Panc1 (cell line): ENCODE results near the gene ACP2.

Experiments used
- POLR2AphosphoS5 ChIP-seq: IDR thresholded peaks from 2 replicates; pipeline ENCODE4 v1.6.1; 2012; ENCODE audit warnings: mild to moderate bottlenecking, low read depth, low read length, moderate library complexity
- TF ChIP-seq, protein P1 (sequence below): fragments of 450-650 bp; IDR thresholded peaks from 2 replicates; pipeline ENCODE4 v1.5.1; 2017; ENCODE audit warnings: mild to moderate bottlenecking

DNA sequence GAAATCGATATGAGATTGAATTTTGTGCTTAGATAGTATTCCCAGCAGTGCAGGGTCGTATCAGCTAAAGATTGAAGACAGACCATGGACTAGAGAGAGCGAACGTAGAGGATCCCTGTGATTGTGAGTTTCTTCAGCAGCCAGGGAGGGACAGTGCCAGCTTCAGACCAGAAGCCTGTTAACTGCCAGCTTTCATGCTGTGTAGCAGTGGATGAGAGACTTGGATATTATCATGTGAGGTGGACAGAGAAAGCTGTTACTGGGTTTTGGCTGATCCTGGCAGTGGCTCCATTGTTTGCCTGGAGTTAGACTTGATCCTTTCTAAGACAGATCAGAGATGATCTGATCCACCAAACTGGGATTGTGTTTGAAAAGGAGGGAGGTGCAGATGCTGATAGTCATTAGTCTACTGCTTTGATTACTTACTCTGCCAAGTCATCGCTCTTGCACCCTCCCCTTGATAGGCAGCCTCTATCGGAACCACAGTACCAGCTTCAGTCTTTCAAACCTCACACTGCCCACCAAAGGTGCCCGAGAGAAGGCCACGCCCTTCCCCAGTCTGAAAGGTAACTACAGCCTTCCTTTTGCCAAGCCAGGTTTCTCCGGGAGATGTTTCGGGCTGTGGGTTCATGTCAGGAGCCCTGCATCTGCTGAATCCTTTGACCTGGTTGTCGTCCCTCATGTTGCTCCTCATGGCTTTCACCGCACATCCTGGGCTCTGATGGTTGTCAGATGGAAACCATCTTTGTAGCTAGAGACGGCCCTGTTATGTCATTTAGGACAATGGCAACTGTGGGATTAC lies 37.6 kb upstream of the ACP2 start:
- TF ChIP-seq, protein P1, sequence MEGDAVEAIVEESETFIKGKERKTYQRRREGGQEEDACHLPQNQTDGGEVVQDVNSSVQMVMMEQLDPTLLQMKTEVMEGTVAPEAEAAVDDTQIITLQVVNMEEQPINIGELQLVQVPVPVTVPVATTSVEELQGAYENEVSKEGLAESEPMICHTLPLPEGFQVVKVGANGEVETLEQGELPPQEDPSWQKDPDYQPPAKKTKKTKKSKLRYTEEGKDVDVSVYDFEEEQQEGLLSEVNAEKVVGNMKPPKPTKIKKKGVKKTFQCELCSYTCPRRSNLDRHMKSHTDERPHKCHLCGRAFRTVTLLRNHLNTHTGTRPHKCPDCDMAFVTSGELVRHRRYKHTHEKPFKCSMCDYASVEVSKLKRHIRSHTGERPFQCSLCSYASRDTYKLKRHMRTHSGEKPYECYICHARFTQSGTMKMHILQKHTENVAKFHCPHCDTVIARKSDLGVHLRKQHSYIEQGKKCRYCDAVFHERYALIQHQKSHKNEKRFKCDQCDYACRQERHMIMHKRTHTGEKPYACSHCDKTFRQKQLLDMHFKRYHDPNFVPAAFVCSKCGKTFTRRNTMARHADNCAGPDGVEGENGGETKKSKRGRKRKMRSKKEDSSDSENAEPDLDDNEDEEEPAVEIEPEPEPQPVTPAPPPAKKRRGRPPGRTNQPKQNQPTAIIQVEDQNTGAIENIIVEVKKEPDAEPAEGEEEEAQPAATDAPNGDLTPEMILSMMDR = no peak
- no peak for TF ChIP-seq POLR2AphosphoS5
